GM10248 (cell line): ENCODE data around the gene GRAMD2B.

Experiments used
- CTCF ChIA-PET: fragments of 300-600 bp; sonication (Branson Sonifier 250); formaldehyde crosslinking; extraction: SDS; loops from one replicate; lab custom pipeline; 2021; ENCODE audit warnings: antibody characterized with exemption; lab: Yijun Ruan, JAX
- POLR2A ChIA-PET: fragments of 350-650 bp; sonication (Branson Sonifier 250); formaldehyde crosslinking; extraction: SDS; loops from one replicate; lab custom pipeline; 2020; ENCODE audit warnings: antibody characterized with exemption; lab: Yijun Ruan, JAX
- DNase-seq: peaks from one replicate; pipeline ENCODE4 v3.0.0; 2012; ENCODE audit errors: extremely low spot score
- CTCF ChIP-seq: IDR thresholded peaks from 2 replicates; pipeline ENCODE4 v1.5.1; 2012; ENCODE audit warnings: mild to moderate bottlenecking, low read depth; ENCODE audit errors: extremely low read depth, missing control alignments, control extremely low read depth

Gene GRAMD2B

GRCh38 chr5:126384985-126385384 is 38.2 kb upstream of the GRAMD2B start:
- DNase-seq: no peak
- ChIA-PET CTCF (no interaction called here), POLR2A (no interaction called here)
- TF ChIP-seq CTCF: no peak

GRCh38 chr5:126385524-126386502 is 37.4 kb upstream of the GRAMD2B start:
- POLR2A ChIA-PET: no interaction called here
- no peak for TF ChIP-seq CTCF
- CTCF ChIA-PET: interaction anchor here (1.3 kb wide), 1 partner anchor 115 kb away, joined by 4 read pairs; no protein-coding TSS in a partner anchor
- DNase-seq: no peak

GRCh38 chr5:126389179-126389578 is 34.0 kb upstream of the GRAMD2B start:
- DNase-seq: no peak
- CTCF ChIA-PET: interaction anchor here (0.7 to 0.9 kb wide), 2 partner anchors 8 to 13 kb away, joined by 3 to 4 read pairs; no protein-coding TSS in a partner anchor

GRCh38 chr5:126390051-126390450 is 33.2 kb upstream of the GRAMD2B start:
- no peak for TF ChIP-seq CTCF
- DNase-seq: no peak
- ChIA-PET POLR2A (no interaction called here), CTCF (interaction anchor here (1.3 kb wide), 1 partner anchor 17 kb away, joined by 4 read pairs; no protein-coding TSS in a partner anchor)

More at GRCh38 chr5:126389179-126389578, 34.0 kb upstream of the GRAMD2B start:
- TF ChIP-seq CTCF: no peak
- POLR2A ChIA-PET: no interaction called here

GRCh38 chr5:126391386-126391785 is 31.8 kb upstream of the GRAMD2B start:
- ChIA-PET CTCF (interaction anchor here (1.3 to 2.5 kb wide), 2 partner anchors 9 to 16 kb away, joined by 4 to 6 read pairs; no protein-coding TSS in a partner anchor), POLR2A (no interaction called here)
- DNase-seq: no peak
- TF ChIP-seq CTCF: no peak

GRCh38 chr5:126394211-126394788 is 28.9 kb upstream of the GRAMD2B start:
- ChIA-PET POLR2A (no interaction called here), CTCF (interaction anchor here (0.7 kb wide), 1 partner anchor 46 kb away, joined by 3 read pairs; no protein-coding TSS in a partner anchor)
- no peak for TF ChIP-seq CTCF
- no peak for DNase-seq
